Spleen (tissue), 7 donors: ENCODE data around the gene ZBED3.

ENCODE experiments used
- CTCF ChIP-seq, 11 experiments: fragments of 200-600 bp in 7 of 11; fragments of 450-650 bp in 4 of 11; sonication (generic) in 4 of 11; IDR thresholded peaks in 8 of 11; conservative IDR thresholded peaks in 3 of 11; 1 replicate in 7 of 11; 2 replicates in 4 of 11; pipeline versions ENCODE4 v1.4.0 to v1.8.0; 2016 to 2021; ENCODE audit warnings: antibody characterized with exemption in 11 of 11, inconsistent platforms in 4 of 11, mild to moderate bottlenecking in 1 of 11
- POLR2A ChIP-seq, 3 donors: fragments of 450-650 bp; IDR thresholded peaks; one replicate each; pipeline ENCODE4 v1.5.1; 2017; ENCODE audit warnings: antibody characterized with exemption in 3 of 3, mild to moderate bottlenecking in 1 of 3
- POLR2AphosphoS5 ChIP-seq, 3 donors: sonication (generic); formaldehyde crosslinking; IDR thresholded peaks; one replicate each; pipeline ENCODE4 v1.5.1; 2017; ENCODE audit warnings: antibody characterized with exemption in 3 of 3
- donor health status: DM: no; HTN: no; CAD: no; lungs with moderate emphysema.
- donor health status: DM: no; HTN: no; CAD: no.
- donor health status: DM: no; HTN: no; CAD: no.

- TF ChIP-seq CTCF (IDR thresholded peaks at IDR 0.05 in 8 of 11, conservative IDR thresholded peaks at IDR 0.05 in 3 of 11) = no peak
- no peak for TF ChIP-seq POLR2A (IDR thresholded peaks at IDR 0.05)
- no peak for TF ChIP-seq POLR2AphosphoS5 (IDR thresholded peaks at IDR 0.05)
Observed at GRCh38 chr5:77131361-77131760, 44.3 kb upstream of the ZBED3 start.
